Tibial nerve (tissue), 3 donors: Measurements from ENCODE around the gene PSORS1C2.
"Not testable (repeated sequence)": the region's sequence is repeated elsewhere in the genome, so short reads cannot be mapped to it uniquely, and the experiment has no call there.

Experiments
- POLR2A ChIP-seq, 2 donors: fragments of 450-650 bp; IDR thresholded peaks; one replicate each; pipeline ENCODE4 v1.6.1; 2017; ENCODE audit warnings: antibody characterized with exemption in 2 of 2, mild to moderate bottlenecking in 2 of 2, moderate library complexity in 2 of 2
- TF ChIP-seq, protein P1 (sequence below), 5 experiments: fragments of 200-600 bp in 3 of 5; fragments of 450-650 bp in 2 of 5; sonication (generic) in 3 of 5; IDR thresholded peaks; one replicate each; pipeline ENCODE4 v1.5.1; 2016 to 2019; ENCODE audit warnings: antibody characterized with exemption in 5 of 5, mild to moderate bottlenecking in 3 of 5, moderate library complexity in 2 of 5

DNA sequence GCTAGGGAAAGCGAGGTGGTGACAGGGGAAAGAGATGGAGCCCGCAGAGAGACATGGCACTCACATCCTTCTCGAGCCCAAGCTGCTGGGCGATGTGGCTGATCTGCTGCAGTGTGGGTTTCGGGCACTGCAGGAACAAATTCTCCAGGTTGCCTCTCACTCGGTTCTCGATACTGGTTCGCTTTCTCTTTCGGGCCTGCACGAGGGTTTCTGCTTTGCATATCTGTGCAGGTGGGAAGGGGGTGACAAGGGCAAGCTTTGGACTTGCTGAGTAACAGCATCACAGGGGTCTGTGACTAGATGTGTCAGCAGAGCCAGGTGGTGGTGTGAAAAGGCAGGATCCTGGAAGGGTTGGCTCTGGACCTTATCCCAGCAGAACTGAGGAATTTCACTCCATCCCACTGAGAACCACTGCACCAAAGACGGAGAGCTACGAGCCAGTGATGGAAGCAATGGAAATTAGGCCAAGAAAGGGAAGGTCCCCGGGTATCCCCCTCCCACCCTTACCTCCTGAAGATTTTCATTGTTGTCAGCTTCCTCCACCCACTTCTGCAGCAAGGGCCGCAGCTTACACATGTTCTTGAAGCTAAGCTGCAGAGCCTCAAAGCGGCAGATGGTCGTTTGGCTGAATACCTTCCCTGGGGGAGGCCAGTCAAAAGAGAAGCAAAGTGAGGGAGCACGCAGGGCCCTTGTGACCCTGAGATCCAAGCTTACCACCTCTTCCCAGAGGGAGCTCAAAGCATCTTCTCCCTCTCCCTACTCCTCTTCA, 26.4 kb upstream of the PSORS1C2 start:
- TF ChIP-seq, protein P1, sequence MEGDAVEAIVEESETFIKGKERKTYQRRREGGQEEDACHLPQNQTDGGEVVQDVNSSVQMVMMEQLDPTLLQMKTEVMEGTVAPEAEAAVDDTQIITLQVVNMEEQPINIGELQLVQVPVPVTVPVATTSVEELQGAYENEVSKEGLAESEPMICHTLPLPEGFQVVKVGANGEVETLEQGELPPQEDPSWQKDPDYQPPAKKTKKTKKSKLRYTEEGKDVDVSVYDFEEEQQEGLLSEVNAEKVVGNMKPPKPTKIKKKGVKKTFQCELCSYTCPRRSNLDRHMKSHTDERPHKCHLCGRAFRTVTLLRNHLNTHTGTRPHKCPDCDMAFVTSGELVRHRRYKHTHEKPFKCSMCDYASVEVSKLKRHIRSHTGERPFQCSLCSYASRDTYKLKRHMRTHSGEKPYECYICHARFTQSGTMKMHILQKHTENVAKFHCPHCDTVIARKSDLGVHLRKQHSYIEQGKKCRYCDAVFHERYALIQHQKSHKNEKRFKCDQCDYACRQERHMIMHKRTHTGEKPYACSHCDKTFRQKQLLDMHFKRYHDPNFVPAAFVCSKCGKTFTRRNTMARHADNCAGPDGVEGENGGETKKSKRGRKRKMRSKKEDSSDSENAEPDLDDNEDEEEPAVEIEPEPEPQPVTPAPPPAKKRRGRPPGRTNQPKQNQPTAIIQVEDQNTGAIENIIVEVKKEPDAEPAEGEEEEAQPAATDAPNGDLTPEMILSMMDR (IDR thresholded peaks at IDR 0.05), result not testable (repeated sequence)
- not testable (repeated sequence) for TF ChIP-seq POLR2A (IDR thresholded peaks at IDR 0.05)
